DMS53 treated with DMSO at 0.1 percent for 48 hours (cell line): ENCODE results near the gene ITGAD.
"Not testable (repeated sequence)": the region's sequence is repeated elsewhere in the genome, so short reads cannot be mapped to it uniquely, and the experiment has no call there.

Source experiments
- DNase-seq: peaks from one replicate; lab custom pipeline; 2025; ENCODE audit not compliant: unreplicated experiment; lab: John Stamatoyannopoulos, UW

Gene ITGAD

DNA sequence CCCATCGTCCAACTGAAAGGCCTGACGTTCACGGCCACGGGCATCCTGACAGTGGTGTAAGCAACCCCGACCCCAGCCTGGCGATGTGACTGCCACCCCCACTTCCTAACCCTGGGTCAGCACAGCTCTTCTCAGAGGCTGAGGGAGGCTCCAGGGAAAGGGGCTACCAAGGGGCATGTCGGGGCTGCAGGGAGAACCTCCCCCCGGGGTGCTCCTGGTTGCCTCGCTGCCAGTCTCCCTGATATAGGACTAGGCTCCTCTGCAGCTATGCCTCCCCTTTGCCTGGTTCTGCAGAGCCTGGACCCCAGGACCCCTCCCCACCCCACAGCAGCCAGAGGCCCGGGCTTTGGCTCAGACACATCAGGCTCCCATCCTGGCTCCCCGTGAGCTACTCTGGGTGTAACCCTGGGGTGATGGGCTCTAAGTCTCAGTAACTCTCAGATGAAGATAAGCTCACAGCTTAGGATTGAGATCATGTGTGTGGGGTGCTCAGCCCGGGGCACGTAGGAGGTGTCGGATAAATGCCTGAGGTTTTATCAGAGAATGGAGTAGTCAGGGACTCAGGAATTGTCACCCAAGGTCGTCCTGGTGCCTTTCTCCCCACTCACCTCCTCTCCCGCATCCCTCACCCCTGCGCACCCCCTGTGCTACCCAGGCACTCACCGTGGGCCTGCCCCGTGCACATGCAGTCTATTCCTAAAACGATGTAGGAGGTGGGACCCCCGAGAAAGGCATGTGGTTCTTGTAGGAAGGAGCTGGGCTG, 10.6 kb downstream of the ITGAD start:
- DNase-seq: no peak

- DNase-seq: no peak
Observed at GRCh38 chr16:31404353-31405064, 11.4 kb downstream of the ITGAD start.

DNA sequence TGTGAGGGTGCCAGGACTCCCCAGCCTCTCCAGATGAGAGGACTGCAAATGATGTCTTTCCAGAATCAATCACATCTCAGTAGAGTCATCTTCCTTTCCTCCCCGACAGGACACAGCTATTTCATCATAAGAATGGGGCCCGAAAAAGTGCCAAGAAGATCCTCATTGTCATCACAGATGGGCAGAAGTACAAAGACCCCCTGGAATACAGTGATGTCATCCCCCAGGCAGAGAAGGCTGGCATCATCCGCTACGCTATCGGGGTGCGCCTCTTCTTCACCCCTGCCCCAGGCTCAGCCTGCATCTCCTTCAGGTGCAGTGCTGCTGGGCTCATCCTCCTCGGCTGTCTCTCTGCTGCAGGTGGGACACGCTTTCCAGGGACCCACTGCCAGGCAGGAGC, 14.3 kb downstream of the ITGAD start:
- no peak for DNase-seq

- no peak for DNase-seq
Observed at GRCh38 chr16:31409433-31409832, 16.3 kb downstream of the ITGAD start.

GRCh38 chr16:31410082-31410481, 16.9 kb downstream of the ITGAD start:
- no peak for DNase-seq

DNA sequence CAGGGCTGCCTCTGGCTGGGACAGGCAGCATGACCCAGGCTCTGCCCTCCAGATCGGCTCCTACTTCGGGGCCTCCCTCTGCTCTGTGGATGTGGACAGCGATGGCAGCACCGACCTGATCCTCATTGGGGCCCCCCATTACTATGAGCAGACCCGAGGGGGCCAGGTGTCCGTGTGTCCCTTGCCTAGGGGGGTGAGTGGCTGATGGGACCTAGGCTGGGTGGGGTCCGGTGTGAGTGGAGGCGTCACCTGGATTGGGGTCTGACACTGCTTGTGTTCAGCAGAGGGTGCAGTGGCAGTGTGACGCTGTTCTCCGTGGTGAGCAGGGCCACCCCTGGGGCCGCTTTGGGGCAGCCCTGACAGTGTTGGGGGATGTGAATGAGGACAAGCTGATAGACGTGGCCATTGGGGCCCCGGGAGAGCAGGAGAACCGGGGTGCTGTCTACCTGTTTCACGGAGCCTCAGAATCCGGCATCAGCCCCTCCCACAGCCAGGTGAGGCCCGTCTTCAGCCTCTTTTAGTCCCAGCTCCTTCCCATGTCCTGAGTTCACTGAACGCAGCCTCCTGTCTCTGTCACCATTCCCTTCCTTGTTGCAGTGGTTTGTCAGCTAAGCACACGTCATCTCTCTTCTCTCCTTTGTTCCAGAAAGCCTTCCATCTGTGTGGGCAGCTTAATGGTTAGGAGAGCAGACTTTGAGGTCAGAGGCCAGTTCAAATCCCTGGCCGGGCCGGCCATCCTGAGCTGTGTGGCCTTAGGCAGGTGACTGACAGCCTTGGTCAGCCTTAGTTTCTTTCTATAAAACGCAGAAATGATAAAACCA, 18.1 kb downstream of the ITGAD start:
- no peak for DNase-seq

DNA sequence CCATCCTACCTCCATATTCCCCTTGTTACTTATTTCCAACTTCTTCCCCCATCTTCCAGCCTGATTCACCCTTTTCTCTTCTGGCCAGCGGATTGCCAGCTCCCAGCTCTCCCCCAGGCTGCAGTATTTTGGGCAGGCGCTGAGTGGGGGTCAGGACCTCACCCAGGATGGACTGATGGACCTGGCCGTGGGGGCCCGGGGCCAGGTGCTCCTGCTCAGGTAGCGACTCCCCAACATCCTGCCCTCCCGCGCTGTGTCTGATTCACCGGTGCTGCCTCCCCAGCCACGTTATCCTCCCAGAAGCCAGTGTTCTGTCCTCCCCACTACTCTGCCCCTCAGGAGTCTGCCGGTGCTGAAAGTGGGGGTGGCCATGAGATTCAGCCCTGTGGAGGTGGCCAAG, 19.6 kb downstream of the ITGAD start:
- DNase-seq: no peak

- no peak for DNase-seq
Observed at GRCh38 chr16:31413381-31413780, 20.2 kb downstream of the ITGAD start.

- no peak for DNase-seq
Observed at GRCh38 chr16:31413943-31414342, 20.8 kb downstream of the ITGAD start.

DNA sequence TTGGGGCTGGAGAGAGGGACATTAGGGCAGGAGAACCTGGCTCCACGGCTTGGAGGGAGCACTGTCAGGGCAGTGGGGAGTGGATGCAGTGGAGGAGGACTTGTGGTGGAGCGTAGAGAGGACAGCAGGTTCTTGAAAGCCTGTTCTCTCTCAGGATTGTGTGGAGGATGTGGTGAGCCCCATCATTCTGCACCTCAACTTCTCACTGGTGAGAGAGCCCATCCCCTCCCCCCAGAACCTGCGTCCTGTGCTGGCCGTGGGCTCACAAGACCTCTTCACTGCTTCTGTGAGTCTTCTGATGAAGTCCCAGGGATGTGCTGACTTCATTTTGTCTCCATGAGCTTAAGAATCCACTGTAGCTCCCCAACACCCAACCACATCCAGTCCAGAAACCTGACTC, 21.6 kb downstream of the ITGAD start:
- no peak for DNase-seq

DNA sequence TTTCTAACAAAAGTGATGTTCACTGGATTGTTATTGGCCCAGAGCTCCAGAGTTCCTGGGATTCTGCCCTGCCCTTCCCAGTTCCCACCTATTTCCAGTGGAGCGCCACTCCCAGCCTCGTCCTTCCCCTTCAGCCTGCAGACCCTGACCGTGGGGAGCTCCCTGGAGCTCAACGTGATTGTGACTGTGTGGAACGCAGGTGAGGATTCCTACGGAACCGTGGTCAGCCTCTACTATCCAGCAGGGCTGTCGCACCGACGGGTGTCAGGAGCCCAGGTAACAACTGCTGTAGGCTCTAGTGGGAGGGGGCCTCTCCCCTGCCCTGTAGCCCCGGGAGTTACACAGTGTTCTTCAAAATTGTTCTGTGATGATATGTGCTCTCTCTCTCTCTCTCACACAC, 23.2 kb downstream of the ITGAD start:
- DNase-seq: no peak

- not testable (repeated sequence) for DNase-seq
Observed at GRCh38 chr16:31417036-31417435, 23.9 kb downstream of the ITGAD start.

GRCh38 chr16:31417916-31418315, 24.8 kb downstream of the ITGAD start:
- DNase-seq: no peak

GRCh38 chr16:31420037-31420436, 26.9 kb downstream of the ITGAD start:
- DNase-seq: no peak

DNA sequence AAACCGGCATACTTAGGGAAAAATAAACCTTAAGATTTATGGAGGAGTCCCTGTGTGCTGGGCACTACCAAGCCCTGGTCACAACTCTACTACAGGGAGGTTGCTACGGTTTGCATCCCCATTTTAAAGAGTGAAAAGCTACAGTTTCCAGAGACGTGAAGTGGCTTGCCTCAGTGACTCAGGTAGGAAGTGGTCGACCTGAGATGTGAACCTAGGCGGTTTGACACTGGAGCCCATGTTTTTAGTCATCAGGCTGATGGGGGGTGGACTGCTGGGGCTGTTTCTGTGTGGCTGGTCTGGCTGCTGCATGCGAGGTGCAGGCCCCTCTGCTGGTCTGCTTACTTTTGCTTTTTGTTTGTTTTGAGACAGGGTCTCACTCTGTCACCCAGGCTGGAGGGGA, 28.5 kb downstream of the ITGAD start:
- no peak for DNase-seq

DNA sequence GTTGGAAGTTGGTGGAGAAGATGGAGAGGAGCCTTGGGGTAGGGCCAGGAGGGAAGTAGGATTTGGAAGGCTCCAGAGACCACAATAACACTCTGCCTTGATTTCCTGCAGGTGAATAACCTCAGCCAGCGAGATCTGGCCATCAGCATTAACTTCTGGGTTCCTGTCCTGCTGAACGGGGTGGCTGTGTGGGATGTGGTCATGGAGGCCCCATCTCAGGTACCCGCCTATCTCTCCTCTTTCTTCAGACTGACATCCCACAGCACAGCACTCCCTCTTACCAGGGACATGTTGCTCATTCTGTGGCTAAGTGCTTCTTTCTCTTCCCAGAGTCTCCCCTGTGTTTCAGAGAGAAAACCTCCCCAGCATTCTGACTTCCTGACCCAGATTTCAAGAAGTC, 30.1 kb downstream of the ITGAD start:
- no peak for DNase-seq

DNA sequence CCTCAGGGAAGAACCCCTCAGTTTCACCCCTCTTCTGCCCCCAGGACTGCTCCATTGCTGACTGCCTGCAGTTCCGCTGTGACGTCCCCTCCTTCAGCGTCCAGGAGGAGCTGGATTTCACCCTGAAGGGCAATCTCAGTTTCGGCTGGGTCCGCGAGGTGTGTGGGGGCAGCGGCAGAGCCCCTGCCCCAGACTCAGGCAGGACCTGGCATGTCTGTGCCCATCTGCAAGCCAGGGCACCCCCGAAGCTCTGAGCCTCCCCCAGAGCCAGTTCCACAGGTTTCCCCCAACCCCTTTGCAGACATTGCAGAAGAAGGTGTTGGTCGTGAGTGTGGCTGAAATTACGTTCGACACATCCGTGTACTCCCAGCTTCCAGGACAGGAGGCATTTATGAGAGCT, 30.7 kb downstream of the ITGAD start:
- DNase-seq: no peak

DNA sequence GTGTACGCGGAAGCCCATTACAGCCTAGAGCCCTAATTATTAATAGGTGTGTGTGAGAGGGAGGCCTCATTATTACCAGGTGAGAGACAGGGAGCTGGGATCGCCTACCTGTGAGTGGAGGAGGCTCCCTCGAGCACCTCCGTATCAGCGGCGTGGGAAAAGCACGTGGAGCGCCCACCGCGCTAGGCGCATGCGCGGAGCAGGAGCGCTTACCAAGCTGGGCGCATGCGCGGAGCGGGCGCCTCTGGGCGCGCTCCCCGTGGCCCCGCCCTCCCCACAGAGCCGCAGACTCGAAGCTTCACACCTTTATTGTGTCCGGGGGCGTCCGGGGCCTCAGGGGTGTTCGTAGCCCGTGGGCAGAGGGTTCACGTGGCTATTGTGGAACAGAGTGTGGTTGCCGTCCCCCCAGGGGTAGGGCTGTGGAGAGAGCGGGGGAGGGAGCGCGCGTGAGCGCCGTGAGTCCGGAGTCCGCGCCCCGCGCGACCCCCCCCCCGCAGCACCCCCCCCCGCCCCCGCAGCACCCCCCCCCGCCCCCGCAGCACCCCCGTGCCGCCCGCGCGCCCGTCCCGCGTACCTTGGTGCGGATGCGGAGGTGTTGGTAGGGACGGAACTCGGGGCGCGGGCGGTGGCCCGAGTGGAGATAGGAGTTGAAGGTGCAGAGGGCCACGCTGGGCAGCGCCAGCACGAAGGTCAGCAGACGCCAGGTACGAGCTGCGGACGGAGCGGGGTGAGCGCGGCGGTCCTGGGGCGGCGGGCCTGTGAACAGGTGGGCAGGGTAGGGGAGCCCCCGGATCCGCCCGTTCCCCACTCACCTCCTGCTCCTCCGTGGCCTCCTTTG, 34.5 kb downstream of the ITGAD start:
- DNase-seq: no peak

DNA sequence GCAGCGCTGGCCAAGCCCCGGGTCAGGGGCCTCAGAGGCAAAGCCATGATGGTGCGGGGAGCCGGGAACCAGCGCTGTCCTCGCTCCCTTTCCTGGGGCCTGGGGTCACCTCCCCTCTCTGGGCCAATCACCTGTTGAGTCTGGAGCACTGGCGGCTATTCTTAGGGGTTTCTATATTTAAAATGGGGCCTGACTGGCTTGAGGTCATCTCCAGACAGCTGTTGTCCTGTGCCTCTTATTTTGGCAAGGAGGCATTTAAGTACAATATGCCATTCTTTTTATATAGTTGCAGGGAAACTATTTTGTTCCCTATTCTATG, 35.1 kb downstream of the ITGAD start, which contains the start of gene COX6A2:
COX6A2 (minus strand) TSS at position 82 of the 319 bp plus-strand sequence; CDS start at position 47, 35 bp downstream.
- no peak for DNase-seq

DNA sequence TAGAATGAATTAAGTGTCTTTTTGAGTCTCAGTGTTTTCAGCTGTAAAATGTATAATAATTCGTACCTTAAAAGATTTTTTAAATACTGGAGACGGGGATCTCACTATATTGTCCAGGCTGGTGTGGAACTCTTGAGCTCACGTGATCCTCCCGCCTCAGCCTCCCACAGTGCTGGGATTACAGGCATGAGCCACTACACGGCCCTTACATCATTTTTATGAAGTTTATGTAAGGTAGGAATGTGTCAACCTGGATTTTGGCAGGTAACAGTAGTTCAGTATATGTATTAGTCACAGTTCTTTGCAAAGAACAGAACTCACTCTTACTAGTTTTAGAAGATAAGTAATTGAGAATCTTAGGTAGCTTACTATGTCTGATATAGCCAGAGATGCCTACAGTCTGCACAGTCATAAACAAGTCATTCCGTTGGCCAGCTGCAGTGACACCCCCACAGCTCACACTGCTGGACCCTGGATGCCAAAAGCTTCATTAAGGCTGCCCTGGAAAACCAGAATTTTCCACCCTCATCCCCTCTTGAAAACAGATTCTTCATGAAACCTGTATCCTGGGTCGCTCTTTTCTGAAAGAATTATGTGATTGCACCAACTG, 35.6 kb downstream of the ITGAD start:
- DNase-seq: no peak

DNA sequence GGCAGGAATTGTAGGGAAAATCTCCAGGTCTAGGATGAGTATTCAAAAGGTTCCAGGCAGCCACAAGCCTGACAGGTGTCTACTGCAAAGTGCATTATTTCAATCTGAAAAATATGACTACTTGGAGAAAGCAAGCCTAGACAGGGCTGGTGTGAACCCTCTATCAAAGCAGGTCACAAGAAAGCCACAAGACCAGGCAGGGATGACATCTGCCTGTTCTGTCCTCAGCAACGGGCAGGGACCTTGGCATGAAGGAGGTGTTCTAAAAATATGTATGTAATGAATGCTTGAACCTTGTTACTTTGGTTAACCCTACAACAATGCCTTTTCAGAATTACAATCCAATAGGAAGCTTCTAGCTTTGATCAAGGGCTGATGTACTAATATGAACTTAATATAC, 36.2 kb downstream of the ITGAD start:
- DNase-seq: no peak
